Measurements from ENCODE around the gene NUDT21. TPM values are rescaled to one million over a fixed set of nuclear protein-coding genes. Genes with fewer than 3 reads are reported as not detected.

Gene NUDT21
- total and polyA plus RNA-seq, 8 donors: 7.9 to 57.6 (median 46.8) TPM

DNA sequence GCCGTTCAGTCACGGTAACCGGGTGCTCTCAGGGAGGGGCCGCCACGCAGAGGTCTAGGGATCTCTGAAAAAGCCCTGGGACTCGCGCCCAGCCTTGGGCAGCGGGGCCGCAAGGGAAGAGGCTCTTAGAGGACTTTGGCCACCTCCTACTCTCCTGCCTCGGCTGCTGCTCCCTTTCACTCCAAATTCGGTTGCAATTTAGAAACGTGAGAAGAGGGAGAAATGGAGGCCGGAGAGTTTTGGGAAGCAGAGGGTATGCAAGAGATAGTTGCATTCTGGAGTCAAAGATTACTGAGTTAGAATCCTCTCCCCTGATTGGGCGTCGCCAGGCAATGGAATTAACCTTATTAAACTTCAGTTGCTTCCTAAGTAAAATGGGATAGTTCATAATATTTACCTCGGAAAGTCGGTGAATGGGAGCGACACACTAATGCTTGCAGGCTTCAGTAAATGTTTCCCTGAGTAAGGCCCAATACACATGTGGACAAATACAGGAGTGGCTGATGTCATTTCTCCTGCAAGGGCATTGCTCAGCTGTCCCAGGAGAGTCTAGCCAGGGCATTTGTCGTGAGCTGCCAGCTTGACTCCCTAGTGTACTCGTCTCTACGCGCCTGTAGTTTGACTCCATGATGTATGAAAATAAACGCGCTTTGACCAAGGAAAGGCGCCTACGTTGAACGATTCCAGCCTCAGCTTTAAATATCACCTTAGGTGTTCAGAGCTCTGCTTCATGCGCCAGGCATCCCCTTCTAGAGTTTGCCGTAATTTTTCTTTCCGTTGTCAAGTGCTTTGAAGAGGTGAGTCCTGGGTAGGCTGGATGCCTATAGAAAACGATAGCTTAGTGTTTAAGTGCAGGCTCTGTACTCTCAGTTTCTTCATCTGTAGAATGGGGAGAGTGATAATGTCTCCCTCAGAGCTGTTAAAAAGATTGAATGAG, 889 bp upstream of the NUDT21 start:
- intact Hi-C loops (cut with DNase I): no loop called here
- TF ChIP-seq, protein P1, sequence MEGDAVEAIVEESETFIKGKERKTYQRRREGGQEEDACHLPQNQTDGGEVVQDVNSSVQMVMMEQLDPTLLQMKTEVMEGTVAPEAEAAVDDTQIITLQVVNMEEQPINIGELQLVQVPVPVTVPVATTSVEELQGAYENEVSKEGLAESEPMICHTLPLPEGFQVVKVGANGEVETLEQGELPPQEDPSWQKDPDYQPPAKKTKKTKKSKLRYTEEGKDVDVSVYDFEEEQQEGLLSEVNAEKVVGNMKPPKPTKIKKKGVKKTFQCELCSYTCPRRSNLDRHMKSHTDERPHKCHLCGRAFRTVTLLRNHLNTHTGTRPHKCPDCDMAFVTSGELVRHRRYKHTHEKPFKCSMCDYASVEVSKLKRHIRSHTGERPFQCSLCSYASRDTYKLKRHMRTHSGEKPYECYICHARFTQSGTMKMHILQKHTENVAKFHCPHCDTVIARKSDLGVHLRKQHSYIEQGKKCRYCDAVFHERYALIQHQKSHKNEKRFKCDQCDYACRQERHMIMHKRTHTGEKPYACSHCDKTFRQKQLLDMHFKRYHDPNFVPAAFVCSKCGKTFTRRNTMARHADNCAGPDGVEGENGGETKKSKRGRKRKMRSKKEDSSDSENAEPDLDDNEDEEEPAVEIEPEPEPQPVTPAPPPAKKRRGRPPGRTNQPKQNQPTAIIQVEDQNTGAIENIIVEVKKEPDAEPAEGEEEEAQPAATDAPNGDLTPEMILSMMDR (IDR thresholded peaks at IDR 0.05): no peak
- FAIRE-seq: no peak

DNA sequence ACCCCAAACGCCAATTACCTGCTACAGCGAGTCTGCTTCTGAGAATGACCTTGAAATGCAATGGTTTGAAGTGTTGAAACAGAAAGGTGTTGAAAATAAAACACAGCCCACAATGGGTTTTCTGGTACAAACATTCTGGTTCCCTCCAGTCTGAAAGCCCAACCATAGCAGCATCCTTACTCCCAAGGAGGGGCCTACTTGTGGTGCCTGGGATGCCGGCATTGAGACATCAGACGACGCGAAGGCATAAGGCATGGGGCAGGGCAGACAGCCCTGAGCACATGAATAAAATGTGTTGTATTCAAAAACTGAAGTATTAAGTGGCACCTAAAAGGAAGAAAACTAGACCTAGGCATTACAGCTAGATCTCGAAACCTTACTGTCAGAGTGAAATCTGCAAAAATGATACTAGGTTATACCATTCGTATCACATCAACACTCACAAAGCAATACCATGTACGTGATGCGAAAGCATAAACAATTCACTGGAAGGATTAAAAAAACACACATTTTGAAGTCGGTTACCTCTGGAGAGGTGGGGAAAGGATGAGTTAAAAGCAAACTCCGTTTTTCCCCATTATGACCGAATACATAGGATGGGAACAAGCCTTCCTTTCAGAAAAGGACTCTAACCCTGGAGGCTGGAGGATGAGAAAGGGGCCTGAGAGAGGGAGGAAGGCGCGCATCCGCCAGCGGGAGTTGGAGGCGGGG, 702 bp downstream of the NUDT21 start:
- 6 to 8% methylated on average over 18 of the region's 18 CpGs for WGBS, 2 donors
- Histone ChIP-seq H3K4me1 (peaks cover 7 to 33% (median 22%) of the 10 kb centered on the region in 3 donors), H3K9me3 (no peaks in the 10 kb centered on the region), H3K27me3 (no peaks in the 10 kb centered on the region), H3K27ac (peak overlapping the region in 1 of 4 donors; percentile 53), H3K4me3 (peak overlapping the region; percentile 62 to 95 (median 66)), H3K36me3 (peaks cover 0 to under 1% (median 0%) of the 10 kb centered on the region in 3 donors)
- ATAC-seq: peak in 1 of 4 donors; percentile 14
- TF ChIP-seq, protein P1 (IDR thresholded peaks at IDR 0.05): no peak
- DNase-seq: no peak
- intact Hi-C loops (cut with DNase I): no loop called here
- no peak for FAIRE-seq

More for the DNA sequence above, 889 bp upstream of the NUDT21 start:
- peak; percentile 65 to 76 (median 70) for ATAC-seq
- 3 to 4% methylated on average over 31 of the region's 31 CpGs for WGBS, 2 donors
- Histone ChIP-seq H3K9me3 (no peaks in the 10 kb centered on the region), H3K27me3 (no peaks in the 10 kb centered on the region), H3K36me3 (peaks cover 0 to 13% (median 0%) of the 10 kb centered on the region in 3 donors), H3K27ac (peak overlapping the region; percentile 57 to 72 (median 70)), H3K4me3 (peak overlapping the region; percentile 62 to 95 (median 66)), H3K4me1 (peaks cover 7 to 33% (median 22%) of the 10 kb centered on the region in 3 donors)
- peak in 5 of 6 donors; percentile 23 to 54 (median 37) for DNase-seq

DNA sequence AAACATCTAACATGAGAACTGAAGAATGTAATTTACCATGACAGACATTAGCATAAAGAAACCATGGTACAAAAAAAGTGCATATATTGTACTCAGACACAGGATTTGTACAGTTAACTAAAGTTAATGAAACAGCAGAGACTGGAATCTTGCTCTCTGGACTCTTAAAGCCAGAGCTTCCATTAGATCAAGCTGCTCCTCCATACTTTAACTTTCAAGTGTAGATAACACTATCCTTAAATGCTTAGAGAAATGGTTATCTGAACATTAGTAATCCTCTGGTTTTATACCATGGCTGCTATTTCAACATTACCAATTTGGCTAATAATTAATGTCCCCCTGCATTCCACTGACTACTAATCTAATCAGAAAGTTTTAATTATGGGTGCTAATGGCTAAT, 3.1 kb downstream of the NUDT21 start:
- Histone ChIP-seq H3K4me1 (peaks cover 7 to 31% (median 21%) of the 10 kb centered on the region in 3 donors), H3K9me3 (no peaks in the 10 kb centered on the region), H3K27ac (no peak overlapping the region), H3K36me3 (peaks cover 0 to 6% (median 0%) of the 10 kb centered on the region in 3 donors), H3K27me3 (no peaks in the 10 kb centered on the region), H3K4me3 (no peak overlapping the region)
- TF ChIP-seq, protein P1 (IDR thresholded peaks at IDR 0.05): no peak
- intact Hi-C loops (cut with DNase I): no loop called here
- no peak for ATAC-seq
- FAIRE-seq: no peak
- no peak for DNase-seq

DNA sequence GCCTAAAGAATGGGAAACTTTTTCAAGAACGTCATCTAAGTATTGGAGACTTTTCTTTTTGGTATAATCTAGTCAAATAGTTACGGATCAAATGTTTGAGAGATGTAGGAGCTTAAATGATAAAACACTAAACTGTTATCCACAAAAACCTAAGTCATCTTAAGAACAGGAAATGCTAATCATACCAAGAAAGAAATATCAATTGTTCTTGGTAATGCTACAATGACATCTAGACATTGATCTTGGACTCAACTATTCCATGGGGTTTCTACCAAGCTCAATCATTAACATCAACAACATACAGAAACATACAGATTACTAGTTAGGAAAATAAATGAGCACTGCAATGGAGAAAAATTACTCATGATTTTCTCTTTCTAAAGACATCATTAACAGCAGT, 3.8 kb downstream of the NUDT21 start:
- Histone ChIP-seq H3K27ac (no peak overlapping the region), H3K27me3 (no peaks in the 10 kb centered on the region), H3K9me3 (no peaks in the 10 kb centered on the region), H3K4me3 (no peak overlapping the region), H3K4me1 (peaks cover 7 to 24% (median 13%) of the 10 kb centered on the region in 3 donors), H3K36me3 (peaks cover 0 to 6% (median 0%) of the 10 kb centered on the region in 3 donors)
- intact Hi-C loops (cut with DNase I): no loop called here
- no peak for DNase-seq
- WGBS, 2 donors: 51 to 91% methylated on average over 2 of the region's 2 CpGs
- ATAC-seq: no peak
- FAIRE-seq: no peak
- TF ChIP-seq, protein P1 (IDR thresholded peaks at IDR 0.05): no peak

Data from pancreas (tissue), 10 donors.